ENCODE data around the gene ZNF17.

- TF ChIP-seq EZH2 (IDR thresholded peaks at IDR 0.05) (no peak), CTCF (IDR thresholded peaks at IDR 0.05) (no peak), EZH2phosphoT487 (IDR thresholded peaks at IDR 0.05) (no peak)
Measured at GRCh38 chr19:57403737-57404563, 7.0 kb upstream of the ZNF17 start.
